ENCODE measurements around the gene GPX2.
"Not testable (repeated sequence)": the region's sequence is repeated elsewhere in the genome, so short reads cannot be mapped to it uniquely, and the experiment has no call there.

GPX2 gene

DNA sequence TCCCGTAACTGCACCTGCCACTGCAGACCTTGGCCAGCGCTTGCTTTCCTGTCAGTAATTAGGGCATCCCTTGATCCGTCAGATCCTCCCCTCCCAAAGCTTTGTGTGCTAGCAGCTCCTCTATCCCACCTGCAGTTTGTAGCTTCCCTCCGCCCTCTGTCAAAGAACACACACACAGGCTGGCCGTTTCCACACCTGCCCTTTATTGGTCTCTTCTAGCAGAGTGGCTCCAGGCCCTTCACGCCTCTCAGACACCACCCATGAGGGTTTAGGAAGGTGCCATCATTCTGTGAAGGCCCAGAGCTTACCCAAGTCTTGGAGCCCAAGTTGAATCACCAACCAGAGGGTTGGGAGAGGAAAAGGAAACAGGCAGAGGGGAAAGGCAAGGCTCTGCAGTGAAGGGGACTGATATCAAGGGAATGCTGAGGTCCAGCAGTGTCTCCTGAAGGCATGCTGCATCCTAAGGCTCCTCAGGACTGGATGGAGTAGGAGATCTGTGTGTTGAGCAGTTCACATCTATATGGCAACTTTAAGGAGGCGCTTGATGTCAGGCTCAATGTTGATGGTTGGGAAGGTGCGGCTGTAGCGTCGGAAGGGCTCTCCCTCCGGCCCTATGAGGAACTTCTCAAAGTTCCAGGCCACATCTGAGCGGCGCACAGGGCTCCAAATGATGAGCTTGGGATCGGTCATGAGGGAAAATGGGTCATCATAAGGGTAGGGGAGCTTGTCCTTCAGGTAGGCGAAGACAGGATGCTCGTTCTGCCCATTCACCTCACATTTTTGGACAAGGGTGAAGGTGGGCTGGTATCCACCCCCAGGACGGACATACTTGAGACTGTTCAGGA lies 3.4 kb downstream of the GPX2 start:
- peak; percentile 6 for DNase-seq

DNA sequence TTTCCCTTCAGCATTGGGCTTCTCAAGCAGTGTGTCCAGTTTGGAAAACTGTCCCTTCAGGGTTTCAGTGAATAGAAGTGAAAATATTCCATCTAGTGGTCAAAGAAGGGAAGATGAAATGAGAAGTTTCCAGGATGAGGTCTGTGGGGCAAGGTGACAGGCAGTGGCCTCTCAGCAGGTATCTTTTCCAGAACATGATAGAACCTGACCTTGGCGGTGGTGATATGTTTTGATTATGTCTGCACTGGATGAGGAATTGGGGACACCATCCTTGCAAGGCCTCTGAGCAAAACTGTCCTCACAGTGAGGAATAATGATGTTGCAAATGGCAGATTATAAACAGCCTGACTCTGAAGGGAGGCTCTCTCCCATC lies 4.7 kb downstream of the GPX2 start:
- no peak for DNase-seq

DNA sequence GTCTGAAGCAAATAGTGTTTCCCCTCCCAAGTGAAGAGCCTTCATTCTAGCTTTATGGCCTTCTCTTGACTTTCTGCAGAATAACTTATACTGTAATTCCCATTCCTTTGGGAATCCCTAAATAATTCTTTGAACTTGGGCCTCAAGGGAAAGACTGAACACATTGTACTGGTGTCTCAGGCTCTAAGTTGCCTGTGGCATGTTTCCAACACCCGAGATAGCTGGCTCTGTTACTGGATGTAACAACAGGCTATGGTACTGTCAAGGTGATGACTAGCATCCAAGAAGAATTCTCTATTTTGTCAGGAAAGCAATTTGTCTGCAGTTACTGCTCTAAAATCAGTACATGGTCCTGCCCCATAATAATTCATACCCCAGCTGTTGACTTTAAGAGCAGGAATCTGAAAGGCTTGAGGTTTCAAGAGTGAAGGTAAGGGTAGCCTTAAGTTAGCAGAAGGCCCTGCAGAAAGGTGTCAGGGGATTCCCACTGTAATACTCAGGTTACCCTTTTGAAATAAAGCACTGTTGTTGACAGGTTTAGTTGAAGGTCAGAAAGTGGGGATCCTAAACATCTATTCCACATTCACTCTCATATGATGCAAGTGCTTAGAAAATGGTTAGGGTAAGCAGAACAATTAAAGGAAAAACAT lies 5.2 kb downstream of the GPX2 start:
- DNase-seq = no peak

DNA sequence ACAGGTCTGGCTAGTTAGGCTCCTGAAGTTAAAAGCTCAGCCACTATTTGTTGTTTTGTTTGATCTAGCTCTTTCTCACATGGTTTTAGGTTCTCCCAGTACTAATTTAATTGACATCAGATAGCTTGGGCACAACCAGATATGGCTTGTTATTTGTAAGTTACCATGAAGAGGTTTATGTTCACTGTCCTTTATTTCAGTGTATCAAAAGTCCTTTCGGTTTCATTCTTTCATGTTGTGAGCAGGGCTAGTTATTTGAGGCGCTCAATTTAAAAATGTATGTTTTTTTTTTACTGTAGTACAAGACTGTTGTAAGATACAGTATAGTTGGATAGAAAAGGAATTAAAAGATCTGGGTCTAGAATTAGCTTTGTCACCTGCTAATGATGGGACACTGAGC lies 7.0 kb downstream of the GPX2 start:
- DNase-seq = no peak

DNA sequence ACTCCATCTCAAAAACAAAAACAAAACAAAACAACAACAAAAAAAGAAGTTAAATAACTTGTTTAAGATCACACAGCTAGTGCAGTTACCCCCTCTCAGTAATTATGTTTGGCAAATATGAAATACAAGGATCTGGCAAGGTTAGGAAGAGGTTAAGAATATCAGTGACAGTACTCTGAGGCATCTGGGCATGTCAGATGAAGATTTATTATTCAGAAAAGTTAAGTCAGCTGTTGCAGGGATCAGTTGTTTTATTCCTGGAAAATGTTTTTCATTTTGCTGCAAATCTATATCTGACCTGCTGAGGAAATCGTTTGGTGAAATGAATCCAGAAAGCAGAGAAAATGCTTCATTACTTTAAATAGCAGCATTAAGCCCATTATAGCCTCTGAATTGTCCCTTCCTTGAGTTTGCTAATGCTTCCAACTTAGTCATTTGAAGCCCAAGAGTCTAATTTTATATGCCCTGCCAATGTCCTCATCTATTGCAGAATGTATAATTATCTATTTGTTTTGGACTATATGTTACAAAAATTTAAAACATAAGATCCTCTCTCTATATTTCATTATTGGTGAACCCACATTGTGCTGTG lies 8.1 kb downstream of the GPX2 start:
- DNase-seq = no peak

DNA sequence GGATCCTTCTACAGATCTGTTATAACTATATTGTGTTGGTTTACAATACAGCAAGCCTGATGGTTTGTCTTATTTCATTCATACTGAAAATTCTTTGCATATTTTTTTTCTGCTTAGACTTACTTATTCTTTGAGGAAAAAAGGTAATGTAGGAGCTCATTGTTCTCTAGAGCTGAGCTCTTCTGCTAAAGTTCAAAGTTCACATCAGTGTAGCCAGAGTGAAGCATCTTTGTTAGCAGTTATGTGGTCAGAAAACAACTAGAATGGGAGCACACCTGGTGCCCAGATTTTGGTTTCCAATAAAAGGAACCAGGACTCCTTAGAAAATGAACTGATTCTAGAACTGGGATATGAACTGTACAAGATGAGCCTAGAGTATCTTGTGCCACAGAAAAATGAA lies 10.3 kb downstream of the GPX2 start:
- DNase-seq = no peak

DNA sequence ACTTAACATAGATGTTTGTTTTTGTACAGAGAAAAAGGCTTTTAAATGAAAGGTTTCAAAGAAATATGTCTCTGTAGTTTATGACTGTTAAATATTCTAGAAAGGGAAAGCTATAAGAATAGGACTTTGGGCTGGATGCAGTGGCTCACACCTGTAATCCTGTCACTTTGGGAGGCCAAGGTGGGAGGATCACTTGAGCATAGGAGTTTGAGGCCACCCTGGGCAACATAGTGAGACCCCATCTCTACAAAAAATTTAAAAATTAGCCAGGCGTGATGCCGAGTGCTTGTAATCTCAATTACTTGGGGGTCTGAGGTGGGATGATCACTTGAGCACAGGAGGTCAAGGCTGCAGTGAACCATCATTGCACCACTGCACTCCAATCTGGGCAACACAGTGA lies 11.4 kb downstream of the GPX2 start:
- DNase-seq = no peak

DNA sequence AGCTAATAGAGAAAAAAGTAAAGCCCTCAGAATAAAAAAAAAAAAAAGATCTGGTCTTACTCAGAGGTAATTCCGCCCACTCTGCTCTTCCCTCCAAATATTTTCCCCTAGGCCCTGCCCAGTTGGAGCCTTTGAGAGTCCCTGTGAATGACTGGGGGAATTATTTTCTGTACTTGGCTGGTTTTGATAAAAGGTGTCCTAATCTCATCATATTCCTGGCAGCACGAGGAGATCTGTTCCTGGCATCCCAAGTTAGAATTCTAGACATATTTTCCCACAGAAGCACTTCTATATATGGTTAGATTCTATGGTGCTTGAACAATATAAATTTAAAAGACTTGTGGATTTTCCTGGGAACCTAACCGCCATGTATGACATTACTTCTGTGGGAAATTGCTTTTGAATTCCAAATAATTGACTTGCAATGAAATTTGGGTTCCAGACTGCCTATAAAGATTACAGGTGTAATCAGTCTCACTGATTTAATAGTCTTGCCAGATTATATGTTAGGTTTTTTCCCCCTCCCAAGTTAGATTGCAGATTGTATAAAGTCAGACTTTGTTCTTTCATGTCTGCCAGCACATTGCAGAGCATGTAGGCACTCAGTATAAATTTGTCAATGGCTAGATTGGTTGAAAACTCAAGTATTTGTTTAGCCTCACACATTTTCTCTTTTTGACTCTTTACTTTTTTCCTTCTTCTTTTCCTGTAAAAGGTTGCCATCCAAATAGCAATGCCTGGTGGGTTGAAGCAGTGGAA lies 12.3 kb downstream of the GPX2 start:
- no peak for DNase-seq

DNA sequence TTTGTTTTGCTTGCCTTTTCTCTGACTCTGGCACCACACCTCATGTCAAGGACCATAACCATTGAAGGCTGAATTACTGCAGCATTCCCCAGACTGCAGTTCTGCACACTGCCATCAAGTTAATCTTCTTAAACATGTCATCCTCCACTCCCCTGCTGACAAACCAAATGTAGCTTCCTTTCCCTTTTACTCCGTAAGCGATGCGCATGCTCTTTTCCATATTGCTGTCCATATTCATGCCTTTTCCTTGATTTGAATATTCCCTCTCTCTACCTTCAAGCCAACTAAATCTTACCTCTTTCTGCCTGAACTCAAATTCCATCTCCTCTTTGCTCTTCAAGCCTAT lies 13.6 kb downstream of the GPX2 start:
- DNase-seq = no peak

DNA sequence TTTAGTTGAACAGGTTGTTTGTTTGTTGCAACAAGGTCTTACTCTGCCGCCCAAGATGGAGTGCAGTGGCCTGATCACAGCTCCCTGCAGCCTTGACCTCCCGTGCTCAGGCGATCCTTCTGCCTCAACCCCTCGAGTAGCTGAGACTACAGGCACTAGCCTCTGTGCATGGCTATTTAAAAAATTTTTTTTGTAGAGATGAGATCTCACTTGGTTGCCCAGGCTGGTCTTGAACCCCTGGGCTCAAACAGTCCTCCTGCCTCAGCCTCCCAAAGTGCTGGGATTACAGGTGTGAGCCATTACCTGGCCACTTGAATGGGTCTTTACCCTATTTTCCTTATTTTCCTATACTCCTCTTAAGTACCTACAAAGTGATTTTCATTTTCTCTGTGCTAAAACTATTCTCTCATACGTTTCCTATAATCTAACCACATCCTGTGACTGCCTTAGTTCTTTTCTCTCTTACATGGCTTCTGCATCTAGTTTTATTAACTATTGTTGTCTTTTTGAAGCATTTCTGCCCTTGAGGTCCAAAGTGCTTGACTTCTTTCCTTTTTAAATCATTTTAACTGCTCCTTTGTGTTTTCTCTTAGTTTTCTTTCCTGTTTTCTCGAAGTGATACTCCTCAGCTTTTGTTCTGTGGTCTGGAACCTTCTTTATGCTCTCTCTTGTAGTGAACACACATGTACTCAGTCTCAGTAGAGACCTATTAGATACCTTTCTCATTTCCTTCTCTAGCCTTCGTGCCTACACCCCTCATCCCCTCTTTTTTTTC lies 14.1 kb downstream of the GPX2 start:
- no peak for DNase-seq

DNA sequence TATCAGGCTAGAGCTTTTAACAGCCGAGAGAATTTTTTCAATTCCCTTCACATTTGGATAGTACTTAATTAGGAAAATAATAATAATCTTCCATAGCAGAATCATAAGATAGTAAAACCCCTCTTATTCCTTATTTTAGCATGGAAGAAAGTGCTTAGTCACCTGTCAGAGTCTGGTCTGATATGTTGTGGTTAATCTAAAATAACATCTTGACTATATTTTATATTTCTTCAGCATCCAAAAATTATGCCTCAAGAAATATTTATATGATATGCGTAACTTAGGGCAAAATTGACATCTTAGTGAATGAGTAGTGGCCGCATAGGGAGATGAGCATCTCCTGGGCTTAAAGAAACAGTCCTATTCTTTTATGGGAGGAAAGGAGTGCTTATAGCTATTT lies 15.5 kb downstream of the GPX2 start:
- no peak for DNase-seq

DNA sequence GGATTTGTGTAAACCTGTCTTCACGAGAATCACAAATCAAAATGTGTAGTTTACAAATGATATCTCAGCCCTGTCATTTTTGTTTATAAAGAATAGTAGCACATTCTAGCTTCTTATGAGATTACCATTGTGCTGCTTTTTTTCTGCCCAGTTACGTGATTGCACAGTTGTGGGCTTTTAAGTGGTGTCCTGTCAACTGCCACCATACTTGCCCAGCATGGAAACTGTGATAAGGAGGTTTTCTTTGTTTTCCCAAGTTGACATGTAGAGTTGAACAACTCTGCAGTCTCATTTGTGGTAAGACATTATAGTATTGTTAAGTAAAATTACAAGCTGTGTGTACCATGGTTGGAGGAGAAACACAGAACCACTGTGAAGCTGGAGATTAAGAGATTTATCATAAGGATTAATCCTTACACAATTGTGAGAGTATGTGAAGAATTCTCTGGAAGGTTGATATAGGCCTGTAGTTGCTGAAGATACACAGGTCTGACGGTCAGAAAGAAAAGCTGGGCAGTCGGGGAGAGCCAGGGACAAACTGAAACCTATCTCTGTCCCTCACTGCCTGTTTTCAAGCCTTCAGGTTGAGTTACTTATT lies 16.0 kb downstream of the GPX2 start:
- DNase-seq = no peak

DNA sequence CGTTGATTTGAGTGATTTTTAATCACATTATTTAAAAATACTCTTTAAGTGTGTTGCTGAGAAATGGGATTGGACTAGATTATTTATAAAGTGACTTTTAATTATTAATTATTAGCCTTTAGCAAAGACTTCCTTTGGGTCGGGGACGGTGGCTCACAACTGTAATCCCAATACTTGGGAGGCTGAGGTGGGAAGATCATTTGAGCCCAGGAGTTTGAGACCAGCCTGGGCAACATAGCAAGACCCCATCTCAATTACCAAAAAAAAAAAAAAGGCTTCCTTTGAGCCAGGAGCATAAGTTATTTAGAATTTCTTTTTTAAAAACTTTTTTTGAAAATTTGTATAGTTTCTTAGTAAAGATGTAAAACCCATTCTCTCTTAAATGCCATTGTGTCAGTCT lies 19.5 kb downstream of the GPX2 start:
- DNase-seq = no peak

DNA sequence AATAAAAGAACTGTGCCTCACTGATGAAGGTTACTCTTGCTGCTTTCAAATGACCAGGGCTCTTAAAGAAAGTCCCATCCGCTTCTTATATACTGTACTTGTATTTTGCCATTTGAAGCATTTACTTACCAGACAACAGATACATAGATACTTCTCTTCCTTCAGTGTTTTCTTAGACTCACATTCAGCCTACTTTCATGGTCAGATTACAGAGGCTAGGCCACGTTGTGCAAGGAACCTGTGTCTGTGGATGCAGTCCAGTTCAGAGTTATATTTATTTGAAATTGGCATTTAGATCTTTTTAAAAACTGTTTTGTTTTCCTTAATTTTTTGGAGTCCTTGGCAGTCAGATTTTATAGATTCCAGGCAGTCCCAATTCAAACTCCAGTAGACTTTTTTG lies 22.1 kb downstream of the GPX2 start:
- no peak for DNase-seq

DNA sequence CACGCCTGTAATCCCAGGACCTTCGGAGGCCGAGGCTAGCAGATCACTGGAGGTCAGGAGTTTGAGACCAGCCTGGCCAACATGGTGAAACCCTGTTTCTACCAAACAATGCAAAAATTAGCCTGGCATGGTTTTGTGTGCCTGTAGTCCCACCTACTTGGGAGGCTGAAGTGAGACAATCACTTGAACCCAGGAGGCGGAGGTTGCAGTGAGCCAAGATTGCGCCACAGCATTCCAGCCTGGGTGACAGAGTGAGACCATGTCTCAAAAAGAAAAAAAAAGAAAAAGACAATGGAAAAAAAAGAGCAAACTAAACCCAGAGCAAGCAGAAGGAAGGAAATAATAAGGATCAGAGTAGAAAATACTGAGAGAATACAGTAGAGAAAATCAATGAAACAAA lies 22.9 kb downstream of the GPX2 start:
- DNase-seq = no peak

DNA sequence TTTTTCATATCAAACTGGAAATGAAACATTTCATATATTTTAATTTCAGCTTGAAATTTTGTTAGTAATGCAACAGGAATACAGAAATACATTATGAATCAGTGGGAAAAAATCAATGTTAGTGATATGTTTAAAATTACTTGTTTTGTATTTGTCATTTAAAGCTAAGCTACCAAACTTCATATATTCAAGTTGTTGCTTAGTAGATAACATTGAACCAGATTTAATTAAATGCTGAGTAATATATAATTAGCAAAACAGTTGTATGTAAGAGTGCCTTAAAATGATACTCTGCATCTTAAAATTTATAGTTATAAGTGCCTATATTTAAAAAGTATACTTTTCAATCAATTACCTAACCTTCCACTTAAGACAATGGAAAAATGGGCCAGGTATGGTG lies 23.3 kb downstream of the GPX2 start:
- no peak for DNase-seq

DNA sequence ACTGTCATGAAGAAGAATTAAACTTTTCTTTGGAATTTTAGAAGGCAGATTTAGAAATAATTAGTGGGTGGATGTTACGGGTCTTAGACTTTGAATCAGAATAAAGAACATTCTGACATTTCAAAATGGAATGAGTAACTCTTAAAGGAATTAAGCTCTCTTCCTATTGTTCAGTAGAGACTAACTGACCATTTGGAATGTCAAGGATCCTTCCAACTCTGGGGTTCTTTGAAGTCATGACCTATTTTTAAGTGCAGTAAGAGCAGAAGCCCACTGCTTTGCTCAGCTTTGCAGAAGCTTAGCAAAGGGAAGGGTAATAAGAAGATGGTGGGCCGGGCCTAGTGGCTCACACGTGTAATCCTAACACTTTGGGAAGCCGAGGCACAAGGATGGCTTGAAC lies 24.3 kb downstream of the GPX2 start:
- DNase-seq = no peak

DNA sequence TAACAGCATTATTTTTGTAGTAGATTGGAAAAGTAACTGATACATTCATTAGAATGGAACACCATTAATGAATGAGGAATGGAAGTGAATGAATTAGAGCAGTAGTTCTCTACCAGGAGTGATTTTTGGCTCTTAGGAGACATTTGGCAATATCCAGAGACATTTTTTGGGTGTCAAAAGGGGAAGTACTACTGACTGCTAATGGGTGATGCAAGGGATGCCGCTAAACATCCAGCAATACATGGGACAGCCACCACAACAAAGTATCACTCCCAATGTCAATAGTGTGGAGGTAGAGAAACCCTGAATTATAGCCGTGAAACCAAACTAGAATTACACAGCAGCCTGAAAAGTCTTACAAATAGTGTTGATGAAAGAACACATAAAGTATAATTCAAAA lies 26.7 kb downstream of the GPX2 start:
- DNase-seq = no peak

DNA sequence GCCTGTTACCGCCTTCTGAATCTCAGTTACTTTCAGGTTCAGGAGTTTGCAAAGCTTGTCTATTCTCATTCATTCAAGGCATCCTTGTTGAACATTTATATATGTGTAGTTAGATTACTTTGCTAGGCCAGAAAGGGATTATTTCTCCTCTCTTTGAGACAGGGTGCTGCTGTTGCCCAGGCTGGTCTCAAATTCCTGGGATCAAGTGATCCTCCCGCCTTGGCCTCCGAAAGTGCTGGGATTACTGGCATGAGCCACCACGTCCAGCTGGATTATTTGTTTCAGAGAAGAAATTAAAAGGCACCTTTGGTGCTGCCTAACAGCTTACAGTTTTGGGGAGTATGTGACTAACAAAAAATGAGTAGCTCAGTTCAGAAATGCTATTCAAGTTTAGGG lies 27.5 kb downstream of the GPX2 start:
- no peak for DNase-seq

DNA sequence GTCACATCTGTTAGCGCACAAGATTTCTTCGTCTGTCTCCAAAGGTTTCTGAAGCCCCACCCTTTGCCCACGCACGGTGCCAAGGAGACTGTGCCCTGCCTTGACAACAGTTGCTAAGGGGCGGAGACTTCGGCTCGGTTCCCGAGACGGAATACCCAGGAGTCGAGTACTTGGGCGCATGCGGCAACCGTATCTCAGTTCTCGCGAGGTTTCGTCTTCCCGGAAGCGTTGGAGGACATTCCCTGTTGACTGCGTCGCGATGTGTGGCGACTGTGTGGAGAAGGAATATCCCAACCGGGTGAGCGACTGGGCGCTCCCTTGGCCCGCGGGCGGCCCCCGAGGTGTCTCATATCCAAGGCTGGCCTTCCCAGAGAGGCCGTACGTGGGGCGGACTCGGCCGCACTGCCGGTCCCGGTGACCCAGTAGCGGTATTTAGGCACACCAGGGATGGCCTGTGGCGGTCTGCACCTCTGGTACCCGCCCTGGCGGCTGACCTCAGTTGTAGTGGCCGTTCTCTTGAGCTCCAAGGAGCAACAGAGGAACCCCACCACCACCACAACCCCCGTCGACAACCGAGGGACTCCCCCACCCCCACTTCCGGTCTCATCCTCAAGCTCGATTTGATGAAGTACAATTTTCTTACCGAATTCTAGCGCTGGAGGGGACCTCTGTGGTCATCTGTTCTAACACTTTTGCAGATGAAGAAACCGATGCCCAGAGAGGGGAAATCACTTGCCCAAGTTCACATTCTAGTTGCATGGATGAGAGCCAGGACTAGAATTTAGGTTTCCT lies 28.1 kb downstream of the GPX2 start, which contains the start of gene CHURC1:
CHURC1 (plus strand) TSS at position 219 of the 792 bp plus-strand sequence; CDS start at position 260, 41 bp downstream.
- DNase-seq = peak; percentile 98

DNA sequence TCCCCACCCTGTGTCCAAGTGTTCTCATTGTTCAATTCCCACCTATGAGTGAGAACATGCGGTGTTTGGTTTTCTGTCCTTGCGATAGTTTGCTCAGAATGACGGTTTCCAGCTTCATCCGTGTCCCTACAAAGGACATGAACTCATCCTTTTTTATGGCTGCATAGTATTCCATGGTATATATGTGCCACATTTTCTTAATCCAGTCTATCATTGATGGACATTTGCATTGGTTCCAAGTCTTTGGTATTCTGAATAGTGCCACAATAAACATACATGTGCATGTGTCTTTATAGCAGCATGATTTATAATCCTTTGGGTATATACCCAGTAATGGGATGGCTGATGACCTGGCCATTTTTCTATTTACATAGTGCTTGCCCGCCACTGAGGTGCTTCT lies 29.1 kb downstream of the GPX2 start:
- not testable (repeated sequence) for DNase-seq

DNA sequence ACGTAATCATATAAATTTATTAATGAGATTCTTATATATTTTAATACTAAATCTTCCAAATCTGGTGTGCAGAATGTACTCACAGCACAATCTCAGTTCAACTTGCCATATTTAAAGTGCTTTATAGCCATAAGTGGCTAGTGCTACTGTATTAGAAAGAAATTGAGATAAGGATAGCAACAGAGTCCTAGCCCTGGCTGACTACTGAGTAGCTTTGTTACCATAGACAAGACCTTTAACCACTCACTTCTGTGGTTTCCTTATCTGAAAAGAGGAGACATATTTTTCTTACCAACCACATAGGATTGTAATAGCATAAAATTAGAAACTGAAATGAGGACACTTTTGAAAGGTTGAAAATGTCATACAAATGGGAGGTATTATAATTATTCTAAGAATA lies 30.3 kb downstream of the GPX2 start:
- DNase-seq = no peak
